SJSA1 (cell line): Measurements from ENCODE around the gene SYNDIG1. TPM values are rescaled to one million over a fixed set of nuclear protein-coding genes. Genes with fewer than 3 reads are reported as not detected.
A peak's percentile ranks its signal among the peaks of the same experiment; 100 is the strongest.

Experiments used
- DNase-seq, 2 experiments: peaks; one replicate each; pipeline ENCODE4 v3.0.0-alpha.2; 2015 to 2020; ENCODE audit warnings: low spot score in 2 of 2, low read depth in 1 of 2
- H3K27ac ChIP-seq: fragments of 250-450 bp; sonication (Bioruptor Pico); 2 replicates; pipeline ENCODE4 v1.5.1; 2020; ENCODE audit warnings: mild to moderate bottlenecking, moderate library complexity
- H3K27me3 ChIP-seq: fragments of 250-450 bp; sonication (Bioruptor Pico); replicated peaks from 2 replicates; pipeline ENCODE4 v1.5.1; 2020; ENCODE audit warnings: mild to moderate bottlenecking, moderate library complexity
- H3K36me3 ChIP-seq: fragments of 250-450 bp; sonication (Bioruptor Pico); 2 replicates; pipeline ENCODE4 v1.5.1; 2020; ENCODE audit warnings: mild to moderate bottlenecking
- H3K4me1 ChIP-seq: fragments of 250-450 bp; sonication (Bioruptor Pico); replicated peaks from 2 replicates; pipeline ENCODE4 v1.6.1; 2021; ENCODE audit warnings: mild to moderate bottlenecking
- H3K4me3 ChIP-seq: fragments of 250-450 bp; sonication (Bioruptor Pico); 2 replicates; pipeline ENCODE4 v1.5.1; 2020; ENCODE audit warnings: mild to moderate bottlenecking
- H3K9me3 ChIP-seq: fragments of 250-450 bp; sonication (Bioruptor Pico); replicated peaks from 2 replicates; pipeline ENCODE4 v1.5.1; 2020; ENCODE audit warnings: mild to moderate bottlenecking
- total RNA-seq: library from RNA; depleted of rRNA; stranded (reverse); fragments of >200 nt; shearing (Covaris generic); gene quantifications from 2 replicates; pipeline ENCODE4 v1.2.3, GENCODE V29; 2014

SYNDIG1 gene
- total RNA-seq, 1 experiment from 2014 or later = not detected

DNA sequence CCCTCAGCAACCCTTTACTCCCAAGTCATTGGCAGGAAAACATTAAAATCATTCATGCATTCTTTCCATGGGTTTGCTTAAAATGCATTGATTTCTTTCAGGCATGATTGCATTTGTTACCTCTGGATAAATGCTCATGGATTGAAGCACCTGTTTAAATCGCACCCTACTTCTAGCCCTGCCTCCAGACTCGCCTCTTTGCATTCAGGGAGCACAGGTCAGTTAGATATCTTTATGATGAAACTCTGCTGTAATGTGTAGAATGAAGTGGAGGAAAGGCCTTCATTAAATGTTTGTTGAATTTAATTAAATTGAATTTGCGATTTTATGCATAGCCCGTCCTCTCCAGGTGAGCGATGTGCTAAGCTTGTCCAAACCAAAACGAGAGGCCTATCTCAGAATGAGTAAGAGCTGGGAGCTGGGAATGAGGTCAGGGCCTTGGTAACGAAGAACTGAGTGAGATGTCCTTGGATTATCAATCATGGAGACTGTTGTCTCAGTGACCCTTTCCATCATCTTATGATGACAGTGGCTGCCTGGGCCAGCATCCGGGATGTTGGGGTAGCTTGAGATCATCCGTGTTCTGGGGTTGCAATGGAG, 210.1 kb downstream of the SYNDIG1 start:
- Histone ChIP-seq H3K4me3 (no peak overlapping the region), H3K27me3 (no peaks in the 10 kb centered on the region), H3K9me3 (no peaks in the 10 kb centered on the region), H3K36me3 (no peaks in the 10 kb centered on the region), H3K4me1 (no peaks in the 10 kb centered on the region), H3K27ac (no peak overlapping the region)
- no peak for DNase-seq

- H3K36me3 ChIP-seq = no peaks in the 10 kb centered on the region
- no peaks in the 10 kb centered on the region for H3K4me1 ChIP-seq
- no peak for DNase-seq
- no peaks in the 10 kb centered on the region for H3K9me3 ChIP-seq
- H3K27me3 ChIP-seq = no peaks in the 10 kb centered on the region
- no peak overlapping the region for H3K4me3 ChIP-seq
- H3K27ac ChIP-seq = no peak overlapping the region
Measured at GRCh38 chr20:24681634-24682495, 212.4 kb downstream of the SYNDIG1 start.

DNA sequence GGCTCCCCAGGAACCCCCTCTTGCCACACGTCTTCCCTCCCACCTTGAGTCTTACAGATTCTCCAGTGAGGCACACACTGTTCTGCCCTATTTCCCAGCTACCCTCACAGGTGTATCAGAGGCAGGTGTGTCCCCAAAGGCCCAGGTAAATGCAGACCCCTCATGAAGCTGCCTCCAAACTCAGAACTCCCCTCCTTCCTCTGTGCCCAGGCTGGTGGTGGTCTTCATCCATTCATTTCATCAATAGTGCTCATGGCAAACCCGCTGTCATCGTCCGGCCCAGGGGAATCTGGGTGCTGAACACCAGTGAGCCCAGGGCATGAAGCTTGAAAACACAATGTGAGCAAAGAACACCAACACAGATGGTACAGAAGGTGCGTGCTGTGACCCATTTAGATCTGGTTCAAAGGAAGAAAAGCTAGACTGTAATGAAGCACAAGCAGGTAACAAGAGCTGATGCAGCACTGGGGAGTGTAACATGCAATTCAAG, 213.1 kb downstream of the SYNDIG1 start:
- no peak overlapping the region for H3K4me3 ChIP-seq
- DNase-seq = no peak
- H3K27me3 ChIP-seq = 0 out of 2 replicates have a peak, but pooled peaks cover 3% of the 10 kb centered on the region
- H3K4me1 ChIP-seq = no peaks in the 10 kb centered on the region
- H3K36me3 ChIP-seq = no peaks in the 10 kb centered on the region
- peaks cover under 1% of the 10 kb centered on the region for H3K9me3 ChIP-seq
- no peak overlapping the region for H3K27ac ChIP-seq

GRCh38 chr20:24683676-24684075, 214.2 kb downstream of the SYNDIG1 start:
- Histone ChIP-seq H3K4me3 (no peak overlapping the region), H3K36me3 (no peaks in the 10 kb centered on the region), H3K4me1 (no peaks in the 10 kb centered on the region), H3K27ac (no peak overlapping the region), H3K9me3 (peaks cover 5% of the 10 kb centered on the region), H3K27me3 (0 out of 2 replicates have a peak, but pooled peaks cover 3% of the 10 kb centered on the region)
- DNase-seq = no peak

GRCh38 chr20:24684421-24684871, 215.0 kb downstream of the SYNDIG1 start:
- Histone ChIP-seq H3K9me3 (peaks cover 5% of the 10 kb centered on the region), H3K36me3 (no peaks in the 10 kb centered on the region), H3K4me3 (no peak overlapping the region), H3K27ac (no peak overlapping the region), H3K27me3 (0 out of 2 replicates have a peak, but pooled peaks cover 3% of the 10 kb centered on the region), H3K4me1 (no peaks in the 10 kb centered on the region)
- no peak for DNase-seq

- no peaks in the 10 kb centered on the region for H3K36me3 ChIP-seq
- H3K27me3 ChIP-seq = 0 out of 2 replicates have a peak, but pooled peaks cover 3% of the 10 kb centered on the region
- H3K4me1 ChIP-seq = no peaks in the 10 kb centered on the region
- no peak overlapping the region for H3K27ac ChIP-seq
- no peak for DNase-seq
- peaks cover 5% of the 10 kb centered on the region for H3K9me3 ChIP-seq
- no peak overlapping the region for H3K4me3 ChIP-seq
Measured at GRCh38 chr20:24684956-24685691, 215.7 kb downstream of the SYNDIG1 start.

GRCh38 chr20:24685736-24686135, 216.3 kb downstream of the SYNDIG1 start:
- no peak for DNase-seq
- H3K27ac ChIP-seq = no peak overlapping the region
- no peaks in the 10 kb centered on the region for H3K4me1 ChIP-seq
- no peak overlapping the region for H3K4me3 ChIP-seq
- H3K36me3 ChIP-seq = no peaks in the 10 kb centered on the region
- H3K27me3 ChIP-seq = 0 out of 2 replicates have a peak, but pooled peaks cover 3% of the 10 kb centered on the region
- peaks cover 5% of the 10 kb centered on the region for H3K9me3 ChIP-seq

DNA sequence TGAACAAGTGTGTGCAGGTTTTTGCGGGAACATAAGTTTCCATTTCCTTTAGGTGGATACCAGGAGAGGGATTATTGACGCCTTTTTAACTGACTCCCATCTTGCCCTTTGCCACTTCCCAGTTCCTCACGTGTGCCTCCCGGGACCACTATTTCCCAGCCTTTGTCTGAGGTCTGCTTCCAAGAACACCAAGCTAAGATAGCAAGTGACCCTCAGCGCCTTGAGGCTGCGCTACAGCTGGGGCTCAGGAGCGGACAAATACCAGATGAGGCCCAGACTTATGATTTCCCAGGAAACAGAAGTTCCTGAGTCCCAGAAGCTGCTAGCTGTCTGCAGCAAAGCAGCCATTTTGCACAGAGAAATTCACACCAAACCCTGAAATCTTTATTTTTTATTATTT, 216.7 kb downstream of the SYNDIG1 start:
- Histone ChIP-seq H3K36me3 (no peaks in the 10 kb centered on the region), H3K4me1 (no peaks in the 10 kb centered on the region), H3K9me3 (peaks cover 5% of the 10 kb centered on the region), H3K27ac (no peak overlapping the region), H3K4me3 (no peak overlapping the region), H3K27me3 (0 out of 2 replicates have a peak, but pooled peaks cover 3% of the 10 kb centered on the region)
- DNase-seq = peak in 1 of 2 experiments; percentile 11

- no peaks in the 10 kb centered on the region for H3K4me1 ChIP-seq
- H3K27me3 ChIP-seq = 0 out of 2 replicates have a peak, but pooled peaks cover 3% of the 10 kb centered on the region
- peaks cover 5% of the 10 kb centered on the region for H3K9me3 ChIP-seq
- no peak overlapping the region for H3K27ac ChIP-seq
- H3K36me3 ChIP-seq = no peaks in the 10 kb centered on the region
- H3K4me3 ChIP-seq = no peak overlapping the region
- no peak for DNase-seq
Measured at GRCh38 chr20:24690408-24690807, 221.0 kb downstream of the SYNDIG1 start.

DNA sequence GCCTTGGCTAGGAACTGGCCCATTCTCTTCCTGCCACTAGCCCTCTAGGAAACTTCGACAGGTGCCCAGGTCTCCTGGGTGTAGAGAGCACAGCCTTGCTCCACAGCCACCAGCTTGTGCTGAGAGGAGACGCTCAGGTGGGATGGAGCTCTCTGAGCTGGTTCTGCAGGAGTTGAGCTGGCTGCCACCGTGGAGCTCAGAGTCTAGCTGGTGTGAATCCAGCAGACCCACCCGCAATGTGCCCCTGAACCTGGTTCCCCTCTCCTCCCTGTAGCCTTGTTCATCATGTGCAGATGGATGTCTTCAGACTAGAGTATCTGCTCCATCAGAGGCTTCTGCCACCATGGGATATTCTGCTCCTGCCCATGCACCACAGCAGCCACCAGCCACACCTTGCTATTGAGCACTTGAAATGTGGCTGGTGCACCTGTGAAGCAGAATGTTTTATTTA, 222.5 kb downstream of the SYNDIG1 start:
- no peaks in the 10 kb centered on the region for H3K4me1 ChIP-seq
- H3K27me3 ChIP-seq = 0 out of 2 replicates have a peak, but pooled peaks cover 3% of the 10 kb centered on the region
- no peak overlapping the region for H3K4me3 ChIP-seq
- peaks cover 5% of the 10 kb centered on the region for H3K9me3 ChIP-seq
- no peak for DNase-seq
- no peak overlapping the region for H3K27ac ChIP-seq
- no peaks in the 10 kb centered on the region for H3K36me3 ChIP-seq

- H3K4me1 ChIP-seq = no peaks in the 10 kb centered on the region
- no peaks in the 10 kb centered on the region for H3K27me3 ChIP-seq
- no peak overlapping the region for H3K27ac ChIP-seq
- DNase-seq = no peak
- H3K4me3 ChIP-seq = no peak overlapping the region
- H3K36me3 ChIP-seq = no peaks in the 10 kb centered on the region
- H3K9me3 ChIP-seq = peaks cover 3% of the 10 kb centered on the region
Measured at GRCh38 chr20:24692446-24693200, 223.2 kb downstream of the SYNDIG1 start.

- no peak for DNase-seq
- Histone ChIP-seq H3K27ac (no peak overlapping the region), H3K27me3 (no peaks in the 10 kb centered on the region), H3K4me3 (no peak overlapping the region), H3K4me1 (no peaks in the 10 kb centered on the region), H3K9me3 (no peaks in the 10 kb centered on the region), H3K36me3 (no peaks in the 10 kb centered on the region)
Measured at GRCh38 chr20:24693466-24694156, 224.2 kb downstream of the SYNDIG1 start.
